ENCODE measurements around the gene TMEM63B.

- TF ChIP-seq POLR2A (IDR thresholded peaks at IDR 0.05): no peak
- TF ChIP-seq, protein P1, sequence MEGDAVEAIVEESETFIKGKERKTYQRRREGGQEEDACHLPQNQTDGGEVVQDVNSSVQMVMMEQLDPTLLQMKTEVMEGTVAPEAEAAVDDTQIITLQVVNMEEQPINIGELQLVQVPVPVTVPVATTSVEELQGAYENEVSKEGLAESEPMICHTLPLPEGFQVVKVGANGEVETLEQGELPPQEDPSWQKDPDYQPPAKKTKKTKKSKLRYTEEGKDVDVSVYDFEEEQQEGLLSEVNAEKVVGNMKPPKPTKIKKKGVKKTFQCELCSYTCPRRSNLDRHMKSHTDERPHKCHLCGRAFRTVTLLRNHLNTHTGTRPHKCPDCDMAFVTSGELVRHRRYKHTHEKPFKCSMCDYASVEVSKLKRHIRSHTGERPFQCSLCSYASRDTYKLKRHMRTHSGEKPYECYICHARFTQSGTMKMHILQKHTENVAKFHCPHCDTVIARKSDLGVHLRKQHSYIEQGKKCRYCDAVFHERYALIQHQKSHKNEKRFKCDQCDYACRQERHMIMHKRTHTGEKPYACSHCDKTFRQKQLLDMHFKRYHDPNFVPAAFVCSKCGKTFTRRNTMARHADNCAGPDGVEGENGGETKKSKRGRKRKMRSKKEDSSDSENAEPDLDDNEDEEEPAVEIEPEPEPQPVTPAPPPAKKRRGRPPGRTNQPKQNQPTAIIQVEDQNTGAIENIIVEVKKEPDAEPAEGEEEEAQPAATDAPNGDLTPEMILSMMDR (IDR thresholded peaks at IDR 0.05): no peak
Measured at GRCh38 chr6:44111434-44112417, 15.6 kb upstream of the TMEM63B start.

Measured in thyroid gland (tissue), 4 donors.